KOPT-K1 (cell line): Measurements from ENCODE around the gene COL17A1.
A peak's percentile ranks its signal among the peaks of the same experiment; 100 is the strongest.

Experiments used
- H3K27ac ChIP-seq: fragments of 200-600 bp; sonication (generic); 2 replicates; pipeline ENCODE4 v1.5.1; 2016; ENCODE audit warnings: antibody characterized with exemption, mild to moderate bottlenecking, low read depth, low read length; ENCODE audit not compliant: poor library complexity, severe bottlenecking
- H3K36me3 ChIP-seq: fragments of 200-600 bp; sonication (generic); 2 replicates; pipeline ENCODE4 v1.5.1; 2017; ENCODE audit warnings: antibody characterized with exemption, mild to moderate bottlenecking, low read length, moderate library complexity; ENCODE audit not compliant: insufficient read depth
- H3K9me3 ChIP-seq: fragments of 200-600 bp; sonication (generic); 2 replicates; pipeline ENCODE4 v1.5.1; 2017; ENCODE audit warnings: antibody characterized with exemption, low read length, mild to moderate bottlenecking; ENCODE audit not compliant: insufficient read depth, poor library complexity, severe bottlenecking

The COL17A1 gene

GRCh38 chr10:104016661-104017060 is 69.0 kb downstream of the COL17A1 start:
- H3K36me3 ChIP-seq = peaks cover 69% of the 10 kb centered on the region
- no peak overlapping the region for H3K27ac ChIP-seq
- H3K9me3 ChIP-seq = no peaks in the 10 kb centered on the region

GRCh38 chr10:104014176-104014575 is 71.5 kb downstream of the COL17A1 start:
- no peak overlapping the region for H3K27ac ChIP-seq
- no peaks in the 10 kb centered on the region for H3K9me3 ChIP-seq
- H3K36me3 ChIP-seq = peaks cover 65% of the 10 kb centered on the region

GRCh38 chr10:104013489-104013888 is 72.2 kb downstream of the COL17A1 start:
- H3K9me3 ChIP-seq = no peaks in the 10 kb centered on the region
- peaks cover 64% of the 10 kb centered on the region for H3K36me3 ChIP-seq
- H3K27ac ChIP-seq = no peak overlapping the region

- Histone ChIP-seq H3K27ac (no peak overlapping the region), H3K9me3 (no peaks in the 10 kb centered on the region), H3K36me3 (peaks cover 56% of the 10 kb centered on the region)
Measured at GRCh38 chr10:104011904-104012303, 73.8 kb downstream of the COL17A1 start.

GRCh38 chr10:104005172-104005863 is 80.4 kb downstream of the COL17A1 start:
- Histone ChIP-seq H3K27ac (no peak overlapping the region), H3K9me3 (no peaks in the 10 kb centered on the region), H3K36me3 (peaks cover 84% of the 10 kb centered on the region)

GRCh38 chr10:104002911-104003310 is 82.8 kb downstream of the COL17A1 start:
- Histone ChIP-seq H3K27ac (no peak overlapping the region), H3K36me3 (peaks cover 90% of the 10 kb centered on the region), H3K9me3 (no peaks in the 10 kb centered on the region)

GRCh38 chr10:103998805-103999204 is 86.9 kb downstream of the COL17A1 start:
- Histone ChIP-seq H3K9me3 (no peaks in the 10 kb centered on the region), H3K36me3 (peaks cover 96% of the 10 kb centered on the region), H3K27ac (no peak overlapping the region)

GRCh38 chr10:103995134-103995533 is 90.5 kb downstream of the COL17A1 start:
- peaks cover 78% of the 10 kb centered on the region for H3K36me3 ChIP-seq
- no peak overlapping the region for H3K27ac ChIP-seq
- H3K9me3 ChIP-seq = no peaks in the 10 kb centered on the region

GRCh38 chr10:103991393-103992128 is 94.1 kb downstream of the COL17A1 start:
- H3K36me3 ChIP-seq = peaks cover 43% of the 10 kb centered on the region
- no peaks in the 10 kb centered on the region for H3K9me3 ChIP-seq
- H3K27ac ChIP-seq = no peak overlapping the region

- no peak overlapping the region for H3K27ac ChIP-seq
- H3K36me3 ChIP-seq = peaks cover 34% of the 10 kb centered on the region
Measured at GRCh38 chr10:103990531-103990930, 95.1 kb downstream of the COL17A1 start.

GRCh38 chr10:103990121-103990520 is 95.6 kb downstream of the COL17A1 start:
- Histone ChIP-seq H3K9me3 (no peaks in the 10 kb centered on the region), H3K27ac (no peak overlapping the region), H3K36me3 (peaks cover 32% of the 10 kb centered on the region)

More at GRCh38 chr10:103990531-103990930, 95.1 kb downstream of the COL17A1 start:
- no peaks in the 10 kb centered on the region for H3K9me3 ChIP-seq

GRCh38 chr10:103986360-103986759 is 99.3 kb downstream of the COL17A1 start:
- no peak overlapping the region for H3K27ac ChIP-seq
- no peaks in the 10 kb centered on the region for H3K9me3 ChIP-seq

GRCh38 chr10:103985726-103986125 is 100.0 kb downstream of the COL17A1 start:
- no peaks in the 10 kb centered on the region for H3K36me3 ChIP-seq
- H3K9me3 ChIP-seq = no peaks in the 10 kb centered on the region
- no peak overlapping the region for H3K27ac ChIP-seq

More at GRCh38 chr10:103986360-103986759, 99.3 kb downstream of the COL17A1 start:
- H3K36me3 ChIP-seq = 0 out of 2 replicates have a peak, but pooled peaks cover 2% of the 10 kb centered on the region

- peak overlapping the region; percentile 58 for H3K27ac ChIP-seq
Measured at GRCh38 chr10:103983367-103983911, 102.2 kb downstream of the COL17A1 start.

GRCh38 chr10:103982639-103983038 is 103.0 kb downstream of the COL17A1 start:
- H3K9me3 ChIP-seq = no peaks in the 10 kb centered on the region

More at GRCh38 chr10:103983367-103983911, 102.2 kb downstream of the COL17A1 start:
- H3K36me3 ChIP-seq = no peaks in the 10 kb centered on the region
- H3K9me3 ChIP-seq = no peaks in the 10 kb centered on the region

More at GRCh38 chr10:103982639-103983038, 103.0 kb downstream of the COL17A1 start:
- Histone ChIP-seq H3K27ac (peak overlapping the region; percentile 58), H3K36me3 (no peaks in the 10 kb centered on the region)
